HepG2 (cell line): ENCODE measurements around the gene SENP5. TPM values are rescaled to one million over a fixed set of nuclear protein-coding genes. Genes with fewer than 3 reads are reported as not detected.
A peak's percentile ranks its signal among the peaks of the same experiment; 100 is the strongest.

ENCODE experiments used
- CHCHD3 ChIP-seq: sonication (generic); formaldehyde crosslinking; IDR thresholded peaks from 2 replicates; pipeline ENCODE4 v1.8.0; 2022; ENCODE audit warnings: mild to moderate bottlenecking, missing genetic modification reagents, moderate library complexity
- GFI1 ChIP-seq: sonication (generic); formaldehyde crosslinking; IDR thresholded peaks from 2 replicates; pipeline ENCODE4 v1.5.0; 2020; ENCODE audit warnings: missing genetic modification reagents, mild to moderate bottlenecking, borderline replicate concordance
- MLX ChIP-seq: IDR thresholded peaks from 2 replicates; pipeline ENCODE4 v1.6.1; 2016
- RARG ChIP-seq: sonication (generic); formaldehyde crosslinking; IDR thresholded peaks from 2 replicates; pipeline ENCODE4 v1.4.0; 2020; ENCODE audit warnings: low read depth, mild to moderate bottlenecking, missing genetic modification reagents
- U2AF1 ChIP-seq: fragments of 200-400 bp; formaldehyde crosslinking; optimal IDR thresholded peaks from 2 replicates; pipeline ENCODE3; 2017; ENCODE audit warnings: mild to moderate bottlenecking, low read depth, low read length
- ZKSCAN5 ChIP-seq: sonication (generic); formaldehyde crosslinking; IDR thresholded peaks from 2 replicates; pipeline ENCODE4 v1.5.1; 2020; ENCODE audit warnings: mild to moderate bottlenecking, missing genetic modification reagents
- ZNF274 ChIP-seq: sonication (generic); formaldehyde crosslinking; IDR thresholded peaks from 2 replicates; pipeline ENCODE4 v1.5.1; 2020; ENCODE audit warnings: mild to moderate bottlenecking, missing genetic modification reagents
- ZNF318 ChIP-seq: sonication (generic); formaldehyde crosslinking; IDR thresholded peaks from 2 replicates; pipeline ENCODE4 v1.4.0; 2020; ENCODE audit warnings: mild to moderate bottlenecking, missing genetic modification reagents
- ZSCAN29 ChIP-seq: sonication (generic); formaldehyde crosslinking; conservative IDR thresholded peaks from 2 replicates; pipeline ENCODE4 v1.4.0; 2020; ENCODE audit warnings: mild to moderate bottlenecking, missing genetic modification reagents
- polyA plus RNA-seq, 8 experiments: library from polyadenylated mRNA; depleted of rRNA in 3 of 8; stranded (reverse) in 7 of 8; unstranded in 1 of 8; fragments of >200 nt; fragmentation: Illumina TruSeq in 4 of 8; extraction: Trizol in 4 of 8; gene quantifications; 2 replicates each; pipeline versions ENCODE4 v1.2.1 to v1.2.3, GENCODE V29; 2011 to 2016; ENCODE audit warnings: low read depth in 4 of 8, missing spikeins in 1 of 8, mixed read lengths in 1 of 8; ENCODE audit not compliant: insufficient read depth in 1 of 8
- total RNA-seq, 5 experiments: library from RNA; depleted of rRNA; stranded (reverse); fragments of >200 nt; fragmentation: Illumina TruSeq; extraction: Trizol; gene quantifications; 2 replicates each; pipeline ENCODE4 v1.2.3, GENCODE V29; 2016; ENCODE audit warnings: low read depth in 1 of 5
- TF ChIP-seq, protein P1 (sequence below): sonication (generic); formaldehyde crosslinking; IDR thresholded peaks from 2 replicates; pipeline ENCODE4 v1.5.0; 2020; ENCODE audit warnings: mild to moderate bottlenecking, missing genetic modification reagents, borderline replicate concordance

SENP5 gene
- total and polyA plus RNA-seq, 2 of the 13 experiments (the other 11 are each of a cell fraction or from before 2014, with no cell fraction given) = 17.6 to 30.9 TPM

GRCh38 chr3:196962108-196962929, 94.6 kb downstream of the SENP5 start (continued):
- TF ChIP-seq ZNF318 (CRISPR knock-in tag) = no peak
- no peak; the same call in 1 of the 2 replicates for TF ChIP-seq RARG (CRISPR knock-in tag)
- TF ChIP-seq ZSCAN29 (CRISPR knock-in tag) = peak; percentile 48; the same call in 1 of the 2 replicates
- 0 out of 2 replicates have a peak, but pooled peaks have one; percentile 25 for TF ChIP-seq ZKSCAN5 (CRISPR knock-in tag)
- TF ChIP-seq CHCHD3 = no peak
- peak; percentile 96 for TF ChIP-seq MLX (CRISPR knock-in tag)
- TF ChIP-seq GFI1 (CRISPR knock-in tag) = no peak; the same call in 1 of the 2 replicates
- TF ChIP-seq, protein P1, sequence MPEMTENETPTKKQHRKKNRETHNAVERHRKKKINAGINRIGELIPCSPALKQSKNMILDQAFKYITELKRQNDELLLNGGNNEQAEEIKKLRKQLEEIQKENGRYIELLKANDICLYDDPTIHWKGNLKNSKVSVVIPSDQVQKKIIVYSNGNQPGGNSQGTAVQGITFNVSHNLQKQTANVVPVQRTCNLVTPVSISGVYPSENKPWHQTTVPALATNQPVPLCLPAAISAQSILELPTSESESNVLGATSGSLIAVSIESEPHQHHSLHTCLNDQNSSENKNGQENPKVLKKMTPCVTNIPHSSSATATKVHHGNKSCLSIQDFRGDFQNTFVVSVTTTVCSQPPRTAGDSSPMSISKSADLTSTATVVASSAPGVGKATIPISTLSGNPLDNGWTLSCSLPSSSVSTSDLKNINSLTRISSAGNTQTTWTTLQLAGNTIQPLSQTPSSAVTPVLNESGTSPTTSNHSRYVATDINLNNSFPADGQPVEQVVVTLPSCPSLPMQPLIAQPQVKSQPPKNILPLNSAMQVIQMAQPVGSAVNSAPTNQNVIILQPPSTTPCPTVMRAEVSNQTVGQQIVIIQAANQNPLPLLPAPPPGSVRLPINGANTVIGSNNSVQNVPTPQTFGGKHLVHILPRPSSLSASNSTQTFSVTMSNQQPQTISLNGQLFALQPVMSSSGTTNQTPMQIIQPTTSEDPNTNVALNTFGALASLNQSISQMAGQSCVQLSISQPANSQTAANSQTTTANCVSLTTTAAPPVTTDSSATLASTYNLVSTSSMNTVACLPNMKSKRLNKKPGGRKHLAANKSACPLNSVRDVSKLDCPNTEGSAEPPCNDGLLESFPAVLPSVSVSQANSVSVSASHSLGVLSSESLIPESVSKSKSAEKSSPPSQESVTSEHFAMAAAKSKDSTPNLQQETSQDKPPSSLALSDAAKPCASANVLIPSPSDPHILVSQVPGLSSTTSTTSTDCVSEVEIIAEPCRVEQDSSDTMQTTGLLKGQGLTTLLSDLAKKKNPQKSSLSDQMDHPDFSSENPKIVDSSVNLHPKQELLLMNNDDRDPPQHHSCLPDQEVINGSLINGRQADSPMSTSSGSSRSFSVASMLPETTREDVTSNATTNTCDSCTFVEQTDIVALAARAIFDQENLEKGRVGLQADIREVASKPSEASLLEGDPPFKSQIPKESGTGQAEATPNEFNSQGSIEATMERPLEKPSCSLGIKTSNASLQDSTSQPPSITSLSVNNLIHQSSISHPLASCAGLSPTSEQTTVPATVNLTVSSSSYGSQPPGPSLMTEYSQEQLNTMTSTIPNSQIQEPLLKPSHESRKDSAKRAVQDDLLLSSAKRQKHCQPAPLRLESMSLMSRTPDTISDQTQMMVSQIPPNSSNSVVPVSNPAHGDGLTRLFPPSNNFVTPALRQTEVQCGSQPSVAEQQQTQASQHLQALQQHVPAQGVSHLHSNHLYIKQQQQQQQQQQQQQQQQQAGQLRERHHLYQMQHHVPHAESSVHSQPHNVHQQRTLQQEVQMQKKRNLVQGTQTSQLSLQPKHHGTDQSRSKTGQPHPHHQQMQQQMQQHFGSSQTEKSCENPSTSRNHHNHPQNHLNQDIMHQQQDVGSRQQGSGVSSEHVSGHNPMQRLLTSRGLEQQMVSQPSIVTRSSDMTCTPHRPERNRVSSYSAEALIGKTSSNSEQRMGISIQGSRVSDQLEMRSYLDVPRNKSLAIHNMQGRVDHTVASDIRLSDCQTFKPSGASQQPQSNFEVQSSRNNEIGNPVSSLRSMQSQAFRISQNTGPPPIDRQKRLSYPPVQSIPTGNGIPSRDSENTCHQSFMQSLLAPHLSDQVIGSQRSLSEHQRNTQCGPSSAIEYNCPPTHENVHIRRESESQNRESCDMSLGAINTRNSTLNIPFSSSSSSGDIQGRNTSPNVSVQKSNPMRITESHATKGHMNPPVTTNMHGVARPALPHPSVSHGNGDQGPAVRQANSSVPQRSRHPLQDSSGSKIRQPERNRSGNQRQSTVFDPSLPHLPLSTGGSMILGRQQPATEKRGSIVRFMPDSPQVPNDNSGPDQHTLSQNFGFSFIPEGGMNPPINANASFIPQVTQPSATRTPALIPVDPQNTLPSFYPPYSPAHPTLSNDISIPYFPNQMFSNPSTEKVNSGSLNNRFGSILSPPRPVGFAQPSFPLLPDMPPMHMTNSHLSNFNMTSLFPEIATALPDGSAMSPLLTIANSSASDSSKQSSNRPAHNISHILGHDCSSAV (CRISPR knock-in tag) = 0 out of 2 replicates have a peak, but pooled peaks have one; percentile 23
- no peak for TF ChIP-seq U2AF1
- TF ChIP-seq ZNF274 (CRISPR knock-in tag) = peak; percentile 25; the same call in 1 of the 2 replicates
